Mesangial cell (primary cell): ENCODE measurements around the gene UGT2B17. TPM values are rescaled to one million over a fixed set of nuclear protein-coding genes. Genes with fewer than 3 reads are reported as not detected.

Experiments
- total RNA-seq: library from RNA; depleted of rRNA; stranded (reverse); fragments of >200 nt; gene quantifications from 2 replicates; pipeline ENCODE4 v1.2.3, GENCODE V29; 2015

The UGT2B17 gene
- 0.25 TPM in 1 of 2 replicates, not detected in the other for total RNA-seq

GRCh38 chr4:68576272-68577125 lies at the start of gene UGT2B17:
TSS of gene UGT2B17 (minus strand) at chr4:68576322. CDS start at chr4:68568484, 7,838 bp downstream.

Other genes with a start within 250 kb of the UGT2B17 start
- gene YTHDC1, start 226.2 kb downstream of the UGT2B17 start, total RNA-seq: 15.8 and 23.8 TPM in 2 replicates
- not detected in 2 replicates for gene TMPRSS11E, start 128.9 kb downstream of the UGT2B17 start, total RNA-seq
- gene UGT2B15, start 94.3 kb upstream of the UGT2B17 start, total RNA-seq: not detected in 2 replicates
- not detected in 2 replicates for gene UGT2B10, start 239.7 kb upstream of the UGT2B17 start, total RNA-seq